KG1 (cell line): ENCODE results near the gene DNM2.

Experiments
- DNase-seq: peaks from one replicate; lab custom pipeline; 2025; lab: John Stamatoyannopoulos, UW

Gene DNM2

GRCh38 chr19:10776900-10777650 lies 59.2 kb downstream of the DNM2 start:
- no peak for DNase-seq

DNA sequence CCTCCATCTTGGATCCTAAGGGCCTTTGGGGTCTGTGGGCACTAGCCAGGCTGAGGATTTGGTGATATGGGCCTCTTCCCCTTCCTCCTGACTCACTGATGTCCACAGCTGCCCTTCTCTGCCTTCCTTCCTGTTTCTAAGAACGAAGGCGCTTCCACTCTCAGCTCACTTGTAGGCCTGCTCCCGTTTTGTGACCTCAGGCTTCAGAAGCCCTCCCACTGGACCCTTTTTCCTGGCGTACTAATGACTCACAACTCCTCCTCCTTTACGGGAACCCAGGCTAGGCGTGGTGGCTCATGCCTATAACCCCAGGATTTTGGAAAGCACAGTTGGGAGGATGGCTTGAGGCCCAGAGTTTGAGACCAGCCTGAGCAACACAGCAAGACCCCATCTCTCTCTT lies 62.5 kb downstream of the DNM2 start:
- DNase-seq, result peak; percentile 36

- DNase-seq, result no peak
Measured at GRCh38 chr19:10782795-10783194, 64.9 kb downstream of the DNM2 start.

DNA sequence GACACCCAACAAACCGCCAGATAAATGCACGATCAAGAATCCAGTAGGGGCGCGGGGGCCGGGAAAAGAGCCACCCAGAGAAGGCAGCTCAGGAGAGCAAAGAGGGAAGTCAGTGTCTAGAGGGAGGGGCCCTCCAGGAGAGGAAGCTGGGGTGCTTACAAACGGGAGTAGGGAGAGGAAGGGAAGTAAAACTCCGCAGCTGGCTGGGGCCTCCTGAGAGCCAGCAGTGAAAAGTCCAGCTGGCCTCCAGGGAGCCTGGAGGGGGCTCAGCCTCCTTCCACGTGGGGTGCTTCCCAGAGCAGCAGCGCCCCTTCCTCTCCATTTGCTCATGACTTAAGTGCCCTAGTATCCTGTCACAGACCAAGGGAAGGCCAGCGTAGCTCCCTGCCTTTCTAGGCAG lies 66.4 kb downstream of the DNM2 start:
- peak; percentile 10 for DNase-seq

DNA sequence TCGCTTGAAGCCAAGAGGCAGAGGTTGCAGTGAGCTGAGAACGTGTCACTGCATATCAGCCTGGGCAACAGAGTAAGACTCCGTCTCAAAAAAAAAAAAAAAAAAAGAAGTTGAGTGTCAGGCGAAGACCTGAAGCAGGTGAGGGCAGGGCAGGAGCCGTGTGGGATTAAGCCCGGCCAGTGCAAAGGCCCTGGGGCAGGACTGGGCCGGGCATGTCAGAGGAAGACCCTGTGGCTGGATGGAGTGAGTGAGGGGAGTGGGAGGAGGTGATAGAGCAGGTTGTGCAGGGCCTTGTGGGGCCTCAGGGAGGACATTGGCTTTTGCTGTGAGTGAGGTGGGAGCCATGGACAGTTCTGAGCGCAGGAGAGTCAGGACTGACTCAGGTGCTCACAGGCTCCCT lies 70.3 kb downstream of the DNM2 start:
- DNase-seq, result no peak

DNA sequence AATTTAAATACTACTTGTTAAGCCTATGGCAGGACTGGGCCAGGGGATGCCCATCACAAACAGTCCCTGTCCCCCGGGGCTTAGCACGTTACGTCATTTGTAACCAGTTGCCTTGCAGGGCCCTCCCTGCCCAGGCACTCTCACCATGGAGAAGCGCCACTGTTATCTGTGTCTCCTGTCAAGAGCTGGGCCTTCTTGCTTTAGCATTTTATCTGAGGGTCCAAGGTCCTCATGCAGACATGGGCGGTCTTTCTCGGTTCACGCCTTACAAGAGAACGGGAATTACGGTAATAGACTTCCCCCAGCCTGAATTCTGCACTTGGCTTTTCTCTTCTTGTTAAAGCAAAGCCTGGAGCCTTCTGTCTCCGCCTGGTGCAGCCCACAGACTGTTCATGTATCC lies 72.0 kb downstream of the DNM2 start:
- DNase-seq, result no peak

GRCh38 chr19:10796653-10797052 lies 78.8 kb downstream of the DNM2 start:
- DNase-seq, result no peak

- DNase-seq, result no peak
Measured at GRCh38 chr19:10797078-10797477, 79.2 kb downstream of the DNM2 start.

- no peak for DNase-seq
Measured at GRCh38 chr19:10797541-10798256, 79.8 kb downstream of the DNM2 start.

DNA sequence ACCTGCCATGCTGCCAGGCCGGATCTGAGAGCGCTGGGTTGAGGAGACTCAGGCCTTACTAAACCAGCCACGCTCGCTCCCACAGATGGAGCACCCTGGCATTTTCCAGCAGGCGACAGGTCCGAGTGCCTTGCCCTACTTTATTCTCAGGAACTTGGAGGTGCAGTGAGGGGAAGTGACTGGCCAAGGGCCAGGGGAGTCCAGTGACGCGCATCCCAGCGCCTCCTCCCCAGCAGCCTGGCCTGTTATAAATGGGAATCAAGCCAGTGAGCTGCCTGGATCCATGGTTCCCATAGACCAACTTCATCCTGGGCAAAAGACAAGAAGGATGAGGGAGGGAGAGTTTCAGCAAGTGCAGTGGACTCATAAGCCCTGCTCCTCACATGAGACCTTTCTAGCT lies 82.6 kb downstream of the DNM2 start:
- no peak for DNase-seq

DNA sequence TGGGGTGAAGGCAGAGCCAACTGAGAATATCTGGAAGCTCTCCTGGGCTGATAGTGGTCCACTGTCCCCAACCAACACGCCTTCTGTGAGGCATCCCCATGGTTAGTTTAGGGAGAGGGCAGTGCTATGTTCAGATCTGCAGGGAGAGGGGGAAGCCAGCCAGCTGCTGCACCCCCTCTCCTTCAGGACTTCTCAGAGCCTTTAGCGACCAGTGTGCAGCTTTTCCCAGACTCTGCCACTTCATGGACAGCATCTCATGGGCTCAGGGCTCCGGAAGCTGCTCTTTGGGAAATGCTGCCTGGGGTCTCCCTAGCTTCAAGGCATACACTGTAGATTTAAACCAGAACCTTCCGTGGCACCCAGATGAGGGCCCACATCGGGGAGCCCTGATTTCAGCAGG lies 84.6 kb downstream of the DNM2 start:
- no peak for DNase-seq

GRCh38 chr19:10803252-10803651 lies 85.4 kb downstream of the DNM2 start:
- DNase-seq, result no peak

- no peak for DNase-seq
Measured at GRCh38 chr19:10805065-10805757, 87.3 kb downstream of the DNM2 start.

GRCh38 chr19:10805758-10806247 lies 87.9 kb downstream of the DNM2 start:
- no peak for DNase-seq

GRCh38 chr19:10808937-10809649 lies 91.2 kb downstream of the DNM2 start:
- DNase-seq, result no peak

- DNase-seq, result no peak
Measured at GRCh38 chr19:10809651-10810285, 91.9 kb downstream of the DNM2 start.

GRCh38 chr19:10811391-10812111 lies 93.7 kb downstream of the DNM2 start:
- DNase-seq, result no peak

DNA sequence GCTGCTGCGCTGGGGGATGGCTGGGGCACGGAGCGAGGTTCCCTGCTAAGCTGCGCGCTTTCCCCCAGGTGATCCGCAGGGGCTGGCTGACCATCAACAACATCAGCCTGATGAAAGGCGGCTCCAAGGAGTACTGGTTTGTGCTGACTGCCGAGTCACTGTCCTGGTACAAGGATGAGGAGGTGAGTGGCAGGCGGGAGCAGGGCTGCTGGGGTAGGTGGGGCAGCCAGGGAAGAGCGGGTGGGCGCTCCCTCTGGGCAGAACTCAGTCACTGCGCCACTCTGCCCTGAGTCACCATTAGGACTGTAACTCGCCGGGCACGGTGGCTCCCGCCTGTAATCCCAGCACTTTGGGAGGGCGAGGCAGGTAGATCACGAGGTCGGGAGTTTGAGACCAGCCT lies 94.3 kb downstream of the DNM2 start:
- DNase-seq, result no peak

DNA sequence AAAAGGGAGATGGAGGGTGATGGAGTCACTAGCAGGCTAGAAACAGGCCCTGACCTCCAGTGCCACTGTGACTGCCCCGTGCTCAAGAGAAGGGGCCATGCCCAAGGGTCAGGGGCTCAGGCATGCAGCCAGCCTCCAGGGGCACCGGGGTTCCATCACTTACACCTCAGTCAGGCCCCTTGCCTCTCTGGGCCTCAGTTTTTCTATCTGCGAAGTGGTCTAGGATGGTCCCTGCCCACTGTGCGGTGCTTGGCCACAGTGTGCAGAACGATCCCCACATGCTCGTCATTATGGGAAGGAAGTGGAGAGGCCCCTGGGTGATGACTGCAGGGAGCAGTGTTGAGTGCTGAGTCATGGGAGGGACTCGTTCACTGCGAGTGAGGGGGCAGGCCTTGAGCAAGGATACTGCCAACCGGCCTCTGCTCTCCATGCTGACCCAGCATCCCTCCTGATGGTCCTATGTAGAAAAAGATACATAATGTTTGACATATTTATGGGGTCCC lies 95.1 kb downstream of the DNM2 start:
- DNase-seq, result peak; percentile 51

GRCh38 chr19:10815007-10815536 lies 97.2 kb downstream of the DNM2 start:
- no peak for DNase-seq
